Uterus (tissue), 2 donors: ENCODE measurements around the gene XIAP.

ENCODE experiments used
- CTCF ChIP-seq, 4 experiments: fragments of 200-600 bp in 2 of 4; fragments of 450-650 bp in 2 of 4; sonication (generic) in 2 of 4; IDR thresholded peaks; one replicate each; pipeline ENCODE4 v1.5.1; 2016 to 2019; ENCODE audit warnings: antibody characterized with exemption in 4 of 4, mild to moderate bottlenecking in 2 of 4, moderate library complexity in 1 of 4
- POLR2A ChIP-seq, 2 donors: fragments of 450-650 bp; IDR thresholded peaks; one replicate each; pipeline ENCODE4 v1.6.1; 2016; ENCODE audit warnings: antibody characterized with exemption in 2 of 2, mild to moderate bottlenecking in 1 of 2, moderate library complexity in 1 of 2

DNA sequence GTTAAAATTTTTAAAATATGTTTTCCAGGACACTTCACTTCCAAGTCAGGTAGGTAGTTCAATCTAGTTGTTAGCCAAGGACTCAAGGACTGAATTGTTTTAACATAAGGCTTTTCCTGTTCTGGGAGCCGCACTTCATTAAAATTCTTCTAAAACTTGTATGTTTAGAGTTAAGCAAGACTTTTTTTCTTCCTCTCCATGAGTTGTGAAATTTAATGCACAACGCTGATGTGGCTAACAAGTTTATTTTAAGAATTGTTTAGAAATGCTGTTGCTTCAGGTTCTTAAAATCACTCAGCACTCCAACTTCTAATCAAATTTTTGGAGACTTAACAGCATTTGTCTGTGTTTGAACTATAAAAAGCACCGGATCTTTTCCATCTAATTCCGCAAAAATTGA is 49.7 kb downstream of the XIAP start:
- TF ChIP-seq POLR2A (IDR thresholded peaks at IDR 0.05), result no peak
- TF ChIP-seq CTCF (IDR thresholded peaks at IDR 0.05), result no peak
